Activated T-cell treated with anti-CD3 and anti-CD28 coated beads, Interleukin-2, amount 50 U/mL, for 72 hours (primary cell): ENCODE data around the gene PRL. TPM values are rescaled to one million over a fixed set of nuclear protein-coding genes. Genes with fewer than 3 reads are reported as not detected.

ENCODE experiments used
- ATAC-seq, 2 donors: fragments of 150-1000 bp; cut with Tn5 transposase; replicated peaks in 1 of 2; 2 replicates each; pipeline ENCODE4 v1.10.0; 2021; ENCODE audit warnings: moderate library complexity in 2 of 2, mild to moderate bottlenecking in 1 of 2
- DNase-seq, 2 donors: peaks; one replicate each; pipeline ENCODE4 v3.0.0; 2021 to 2022; ENCODE audit warnings: mixed read lengths in 1 of 2
- H3K27ac Mint-ChIP-seq: one replicate; pipeline ENCODE4 v1.8.0; 2022; ENCODE audit warnings: mild to moderate bottlenecking, moderate library complexity, mixed read lengths
- H3K27me3 Mint-ChIP-seq: one replicate; pipeline ENCODE4 v1.8.0; 2022; ENCODE audit warnings: low read depth, mixed read lengths
- H3K36me3 Mint-ChIP-seq, 2 donors: one replicate each; pipeline ENCODE4 v1.8.0; 2022; ENCODE audit warnings: mixed read lengths in 2 of 2, mild to moderate bottlenecking in 1 of 2; ENCODE audit not compliant: insufficient read depth in 2 of 2
- H3K4me1 Mint-ChIP-seq: one replicate; pipeline ENCODE4 v1.8.0; 2022; ENCODE audit warnings: low read depth, mixed read lengths
- H3K4me3 Mint-ChIP-seq, 2 donors: one replicate each; pipeline ENCODE4 v1.8.0; 2022; ENCODE audit warnings: mild to moderate bottlenecking in 2 of 2, mixed read lengths in 2 of 2, moderate library complexity in 2 of 2
- H3K9me3 Mint-ChIP-seq, 2 donors: one replicate each; pipeline ENCODE4 v1.8.0; 2022; ENCODE audit warnings: mixed read lengths in 2 of 2
- total RNA-seq, 2 donors: library from RNA; stranded (reverse); gene quantifications; one replicate each; pipeline ENCODE4 v1.2.3, GENCODE V29; 2022

Gene PRL
- total RNA-seq, 2 donors from 2014 or later, result 0.19 TPM; not detected in 1

- no peak for DNase-seq
- Mint-ChIP-seq H3K27me3 (no peaks in the 10 kb centered on the region), H3K9me3 (peaks cover 3 to 12% of the 10 kb centered on the region in 2 donors)
Observed at GRCh38 chr6:22318404-22318803, 21.6 kb upstream of the PRL start.

GRCh38 chr6:22313796-22314195 is 17.0 kb upstream of the PRL start:
- H3K36me3 Mint-ChIP-seq, result peaks cover 6 to 10% of the 10 kb centered on the region in 2 donors
- H3K27ac Mint-ChIP-seq, result no peak overlapping the region
- H3K4me3 Mint-ChIP-seq, result no peak overlapping the region
- ATAC-seq (no peak), DNase-seq (no peak)
- peaks cover 14 to 19% of the 10 kb centered on the region in 2 donors for H3K9me3 Mint-ChIP-seq
- H3K4me1 Mint-ChIP-seq, result no peaks in the 10 kb centered on the region
- no peaks in the 10 kb centered on the region for H3K27me3 Mint-ChIP-seq

More at GRCh38 chr6:22318404-22318803, 21.6 kb upstream of the PRL start:
- no peak overlapping the region for H3K4me3 Mint-ChIP-seq
- no peaks in the 10 kb centered on the region for H3K4me1 Mint-ChIP-seq
- no peaks in the 10 kb centered on the region for H3K36me3 Mint-ChIP-seq
- no peak overlapping the region for H3K27ac Mint-ChIP-seq
- ATAC-seq, result no peak

- DNase-seq (no peak), ATAC-seq (no peak)
- Mint-ChIP-seq H3K27ac (no peak overlapping the region), H3K4me1 (no peaks in the 10 kb centered on the region), H3K27me3 (no peaks in the 10 kb centered on the region), H3K4me3 (no peak overlapping the region), H3K36me3 (peaks cover 6 to 10% of the 10 kb centered on the region in 2 donors), H3K9me3 (peaks cover 8 to 10% of the 10 kb centered on the region in 2 donors)
Observed at GRCh38 chr6:22308939-22309338, 12.1 kb upstream of the PRL start.

GRCh38 chr6:22306741-22307466 is 10.1 kb upstream of the PRL start:
- no peak overlapping the region for H3K4me3 Mint-ChIP-seq
- no peaks in the 10 kb centered on the region for H3K27me3 Mint-ChIP-seq
- DNase-seq (no peak), ATAC-seq (no peak)
- peaks cover 6 to 8% of the 10 kb centered on the region in 2 donors for H3K36me3 Mint-ChIP-seq
- H3K4me1 Mint-ChIP-seq, result peaks cover 5% of the 10 kb centered on the region
- peaks cover 6 to 9% of the 10 kb centered on the region in 2 donors for H3K9me3 Mint-ChIP-seq
- H3K27ac Mint-ChIP-seq, result no peak overlapping the region

GRCh38 chr6:22302838-22303237 is 6.0 kb upstream of the PRL start:
- Mint-ChIP-seq H3K27me3 (no peaks in the 10 kb centered on the region), H3K27ac (no peak overlapping the region), H3K4me1 (peaks cover 5% of the 10 kb centered on the region), H3K4me3 (no peak overlapping the region), H3K36me3 (no peaks in the 10 kb centered on the region), H3K9me3 (peaks cover 0 to 1% of the 10 kb centered on the region in 2 donors)
- no peak for ATAC-seq
- no peak for DNase-seq

- DNase-seq, result no peak
- no peak for ATAC-seq
- Mint-ChIP-seq H3K27ac (no peak overlapping the region), H3K36me3 (no peaks in the 10 kb centered on the region), H3K27me3 (no peaks in the 10 kb centered on the region), H3K4me3 (no peak overlapping the region), H3K9me3 (peaks cover 0 to 1% of the 10 kb centered on the region in 2 donors), H3K4me1 (peaks cover 5% of the 10 kb centered on the region)
Observed at GRCh38 chr6:22300273-22300998, 3.6 kb upstream of the PRL start.

GRCh38 chr6:22298475-22298890 is 1.6 kb upstream of the PRL start:
- H3K27me3 Mint-ChIP-seq, result no peaks in the 10 kb centered on the region
- DNase-seq (no peak), ATAC-seq (no peak)
- no peaks in the 10 kb centered on the region for H3K36me3 Mint-ChIP-seq
- H3K9me3 Mint-ChIP-seq, result no peaks in the 10 kb centered on the region
- no peak overlapping the region for H3K4me3 Mint-ChIP-seq
- H3K27ac Mint-ChIP-seq, result no peak overlapping the region
- H3K4me1 Mint-ChIP-seq, result peaks cover 5% of the 10 kb centered on the region

- H3K27ac Mint-ChIP-seq, result no peak overlapping the region
- no peak overlapping the region for H3K4me3 Mint-ChIP-seq
- H3K9me3 Mint-ChIP-seq, result peaks cover 0 to 5% of the 10 kb centered on the region in 2 donors
- H3K27me3 Mint-ChIP-seq, result no peaks in the 10 kb centered on the region
- ATAC-seq (no peak), DNase-seq (no peak)
- H3K4me1 Mint-ChIP-seq, result no peaks in the 10 kb centered on the region
- no peaks in the 10 kb centered on the region for H3K36me3 Mint-ChIP-seq
Observed at GRCh38 chr6:22296067-22296466, 769 bp downstream of the PRL start.

- Mint-ChIP-seq H3K27me3 (no peaks in the 10 kb centered on the region), H3K36me3 (no peaks in the 10 kb centered on the region), H3K27ac (no peak overlapping the region), H3K9me3 (peaks cover 0 to 5% of the 10 kb centered on the region in 2 donors), H3K4me1 (no peaks in the 10 kb centered on the region), H3K4me3 (no peak overlapping the region)
- ATAC-seq (no peak), DNase-seq (no peak)
Observed at GRCh38 chr6:22295145-22295544, 1.7 kb downstream of the PRL start.

- DNase-seq (no peak), ATAC-seq (no peak)
- Mint-ChIP-seq H3K4me1 (no peaks in the 10 kb centered on the region), H3K9me3 (peaks cover 0 to 5% of the 10 kb centered on the region in 2 donors), H3K4me3 (no peak overlapping the region), H3K36me3 (no peaks in the 10 kb centered on the region), H3K27me3 (no peaks in the 10 kb centered on the region), H3K27ac (no peak overlapping the region)
Observed at GRCh38 chr6:22294301-22294700, 2.5 kb downstream of the PRL start.

GRCh38 chr6:22290045-22290444 is 6.8 kb downstream of the PRL start:
- Mint-ChIP-seq H3K9me3 (peaks cover 2 to 7% of the 10 kb centered on the region in 2 donors), H3K4me1 (no peaks in the 10 kb centered on the region), H3K4me3 (no peak overlapping the region), H3K27ac (no peak overlapping the region), H3K27me3 (peaks cover 5% of the 10 kb centered on the region), H3K36me3 (no peaks in the 10 kb centered on the region)
- DNase-seq, result no peak
- ATAC-seq, result no peak

- Mint-ChIP-seq H3K9me3 (peaks cover 2 to 7% of the 10 kb centered on the region in 2 donors), H3K4me1 (no peaks in the 10 kb centered on the region), H3K27me3 (peaks cover 14% of the 10 kb centered on the region), H3K4me3 (no peak overlapping the region), H3K27ac (no peak overlapping the region), H3K36me3 (no peaks in the 10 kb centered on the region)
- ATAC-seq (no peak), DNase-seq (no peak)
Observed at GRCh38 chr6:22288721-22289120, 8.1 kb downstream of the PRL start.

- no peaks in the 10 kb centered on the region for H3K4me1 Mint-ChIP-seq
- H3K36me3 Mint-ChIP-seq, result no peaks in the 10 kb centered on the region
- no peak overlapping the region for H3K27ac Mint-ChIP-seq
- H3K27me3 Mint-ChIP-seq, result peaks cover 14% of the 10 kb centered on the region
- H3K9me3 Mint-ChIP-seq, result peaks cover 1 to 2% of the 10 kb centered on the region in 2 donors
- no peak for DNase-seq
- H3K4me3 Mint-ChIP-seq, result no peak overlapping the region
- no peak for ATAC-seq
Observed at GRCh38 chr6:22284666-22285065, 12.2 kb downstream of the PRL start.
